C4-2B (cell line): Measurements from ENCODE around the gene RASSF5.

Experiments used
- H3K27ac ChIP-seq: fragments of 450-650 bp; 2 replicates; pipeline ENCODE4 v1.5.1; 2017
- CTCF ChIP-seq: fragments of 450-650 bp; conservative IDR thresholded peaks from 2 replicates; pipeline ENCODE4 v1.5.1; 2017; ENCODE audit warnings: mild to moderate bottlenecking
- ZFX ChIP-seq: fragments of 450-650 bp; IDR thresholded peaks from 2 replicates; pipeline ENCODE4 v1.6.1; 2017

Gene RASSF5

GRCh38 chr1:206554701-206555472, 47.6 kb downstream of the RASSF5 start:
- TF ChIP-seq CTCF (no peak), ZFX (no peak)
- no peak overlapping the region for H3K27ac ChIP-seq

GRCh38 chr1:206555473-206555935, 48.2 kb downstream of the RASSF5 start:
- no peak overlapping the region for H3K27ac ChIP-seq
- no peak for TF ChIP-seq ZFX
- no peak for TF ChIP-seq CTCF

GRCh38 chr1:206556047-206556749, 48.9 kb downstream of the RASSF5 start:
- no peak overlapping the region; the same call in 1 of the 2 replicates for H3K27ac ChIP-seq
- TF ChIP-seq ZFX = no peak
- TF ChIP-seq CTCF = no peak

GRCh38 chr1:206556750-206557635, 49.7 kb downstream of the RASSF5 start:
- peak overlapping the region; percentile 62 for H3K27ac ChIP-seq
- TF ChIP-seq CTCF (no peak), ZFX (no peak)

DNA sequence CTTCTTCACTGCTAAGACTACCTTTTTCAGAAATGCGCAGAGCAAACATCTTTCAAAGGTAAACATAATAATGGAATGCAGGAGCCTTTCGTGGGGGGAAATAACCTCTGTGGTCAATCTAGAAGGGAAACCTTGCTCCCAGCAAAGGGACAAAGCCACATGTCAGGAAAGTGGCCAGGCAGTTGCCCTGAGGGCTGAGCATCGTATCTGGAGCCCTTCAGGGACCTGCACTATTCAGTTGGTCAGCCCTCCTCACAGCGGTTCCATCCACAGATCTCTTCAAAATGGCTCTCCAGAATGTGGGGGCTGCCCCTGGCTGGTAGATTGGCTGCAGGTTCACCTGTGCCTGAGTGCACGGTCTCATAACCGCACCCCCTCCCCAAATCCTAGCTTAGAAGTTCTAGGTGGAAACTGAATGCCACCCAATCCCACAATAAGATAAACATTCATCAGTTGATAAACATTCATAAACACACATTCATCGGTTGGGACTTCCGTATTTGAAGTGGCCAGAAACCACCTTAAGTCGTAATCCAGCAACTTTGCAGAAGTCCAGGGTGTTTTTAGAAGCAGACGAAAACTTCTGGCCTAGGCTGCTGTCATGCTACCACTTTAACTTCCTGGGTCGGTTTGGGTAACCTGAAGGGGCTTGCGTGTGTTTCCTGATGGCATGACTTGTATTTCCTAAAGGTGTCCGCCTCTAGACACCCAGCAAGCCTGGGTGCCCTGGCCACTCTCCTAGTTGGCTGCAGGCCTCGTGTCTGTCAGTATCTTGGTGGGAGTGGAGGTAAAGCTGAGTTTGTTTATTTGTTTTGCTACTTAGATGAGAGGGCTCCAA, 50.5 kb downstream of the RASSF5 start:
- no peak for TF ChIP-seq CTCF
- no peak for TF ChIP-seq ZFX
- peak overlapping the region; percentile 62 for H3K27ac ChIP-seq

- H3K27ac ChIP-seq = peak overlapping the region; percentile 13; the same call in 1 of the 2 replicates
- no peak for TF ChIP-seq CTCF
- TF ChIP-seq ZFX = no peak
Observed at GRCh38 chr1:206558794-206559671, 51.7 kb downstream of the RASSF5 start.
